ENCODE results near the gene PPIB. TPM values are rescaled to one million over a fixed set of nuclear protein-coding genes. Genes with fewer than 3 reads are reported as not detected.
"Not testable (repeated sequence)": the region's sequence is repeated elsewhere in the genome, so short reads cannot be mapped to it uniquely, and the experiment has no call there.

The PPIB gene
- total RNA-seq, 1 experiment from 2014 or later, result 627 TPM

- DNase-seq (ENCODE audit: low spot score), result no peak
Measured at GRCh38 chr15:64141798-64142512, 20.9 kb downstream of the PPIB start.

GRCh38 chr15:64138331-64138941 lies 24.4 kb downstream of the PPIB start:
- DNase-seq (ENCODE audit: low spot score), result no peak

- no peak for DNase-seq (ENCODE audit: low spot score)
Measured at GRCh38 chr15:64137226-64137833, 25.5 kb downstream of the PPIB start.

GRCh38 chr15:64136347-64136746 lies 26.5 kb downstream of the PPIB start:
- DNase-seq (ENCODE audit: low spot score), result no peak

GRCh38 chr15:64134345-64134829 lies 28.4 kb downstream of the PPIB start:
- DNase-seq (ENCODE audit: low spot score), result no peak

- DNase-seq (ENCODE audit: low spot score), result no peak
Measured at GRCh38 chr15:64133623-64134344, 29.0 kb downstream of the PPIB start.

GRCh38 chr15:64132217-64132616 lies 30.6 kb downstream of the PPIB start:
- no peak for DNase-seq (ENCODE audit: low spot score)

- DNase-seq (ENCODE audit: low spot score), result no peak
Measured at GRCh38 chr15:64131547-64131946, 31.3 kb downstream of the PPIB start.

GRCh38 chr15:64130159-64130558 lies 32.7 kb downstream of the PPIB start:
- DNase-seq (ENCODE audit: low spot score), result no peak

GRCh38 chr15:64127521-64128270 lies 35.1 kb downstream of the PPIB start:
- no peak for DNase-seq (ENCODE audit: low spot score)

- DNase-seq (ENCODE audit: low spot score), result no peak
Measured at GRCh38 chr15:64125978-64126377, 36.8 kb downstream of the PPIB start.

- no peak for DNase-seq (ENCODE audit: low spot score)
Measured at GRCh38 chr15:64122936-64123351, 39.9 kb downstream of the PPIB start.

GRCh38 chr15:64122444-64122843 lies 40.4 kb downstream of the PPIB start:
- no peak for DNase-seq (ENCODE audit: low spot score)

- DNase-seq (ENCODE audit: low spot score), result no peak
Measured at GRCh38 chr15:64121614-64122013, 41.2 kb downstream of the PPIB start.

- not testable (repeated sequence) for DNase-seq (ENCODE audit: low spot score)
Measured at GRCh38 chr15:64120322-64120721, 42.5 kb downstream of the PPIB start.

GRCh38 chr15:64117759-64118487 lies 44.9 kb downstream of the PPIB start:
- DNase-seq (ENCODE audit: low spot score), result no peak

- no peak for DNase-seq (ENCODE audit: low spot score)
Measured at GRCh38 chr15:64112904-64113303, 49.9 kb downstream of the PPIB start.

GRCh38 chr15:64112073-64112772 lies 50.6 kb downstream of the PPIB start:
- no peak for DNase-seq (ENCODE audit: low spot score)

- DNase-seq (ENCODE audit: low spot score), result no peak
Measured at GRCh38 chr15:64111679-64112050, 51.2 kb downstream of the PPIB start.

Data from HT-29 (cell line).